Effector memory CD8-positive, alpha-beta T cell (primary cell): ENCODE results near the gene BMP8A.
"Not testable (repeated sequence)": the region's sequence is repeated elsewhere in the genome, so short reads cannot be mapped to it uniquely, and the experiment has no call there.

ENCODE experiments used
- ATAC-seq: fragments of 150-1000 bp; cut with Tn5 transposase; replicated peaks from 2 replicates; pipeline ENCODE4 v1.10.0; 2021; ENCODE audit warnings: mild to moderate bottlenecking, moderate library complexity
- DNase-seq, 3 experiments: peaks; one replicate each; pipeline ENCODE4 v3.0.0; 2021
- H3K27ac Mint-ChIP-seq, 2 donors: one replicate each; pipeline ENCODE4 v1.8.0; 2022; ENCODE audit warnings: mild to moderate bottlenecking in 2 of 2, mixed read lengths in 2 of 2, moderate library complexity in 2 of 2
- H3K27me3 Mint-ChIP-seq, 2 donors: one replicate each; pipeline ENCODE4 v1.8.0; 2022; ENCODE audit warnings: mixed read lengths in 2 of 2
- H3K36me3 Mint-ChIP-seq: one replicate; pipeline ENCODE4 v1.8.0; 2022; ENCODE audit warnings: mild to moderate bottlenecking, moderate library complexity, mixed read lengths; ENCODE audit not compliant: insufficient read depth
- H3K4me1 Mint-ChIP-seq, 2 donors: one replicate each; pipeline ENCODE4 v1.8.0; 2022; ENCODE audit warnings: low read depth in 2 of 2, mixed read lengths in 2 of 2
- H3K4me3 Mint-ChIP-seq, 2 donors: one replicate each; pipeline ENCODE4 v1.8.0; 2022; ENCODE audit warnings: mild to moderate bottlenecking in 2 of 2, mixed read lengths in 2 of 2, moderate library complexity in 2 of 2
- H3K9me3 Mint-ChIP-seq, 2 donors: one replicate each; pipeline ENCODE4 v1.8.0; 2022; ENCODE audit warnings: mixed read lengths in 2 of 2

BMP8A gene

GRCh38 chr1:39504436-39504835, 13.0 kb downstream of the BMP8A start:
- DNase-seq, H3K4me3 Mint-ChIP-seq, H3K36me3 Mint-ChIP-seq, ATAC-seq, H3K9me3 Mint-ChIP-seq, H3K4me1 Mint-ChIP-seq, H3K27ac Mint-ChIP-seq: not testable (repeated sequence)
- peaks cover 2 to 16% of the 10 kb centered on the region in 2 donors for H3K27me3 Mint-ChIP-seq

GRCh38 chr1:39505289-39505688, 13.9 kb downstream of the BMP8A start:
- H3K27me3 Mint-ChIP-seq: peaks cover 4 to 21% of the 10 kb centered on the region in 2 donors
- H3K4me1 Mint-ChIP-seq: peaks cover 8 to 11% of the 10 kb centered on the region in 2 donors
- no peak overlapping the region for H3K27ac Mint-ChIP-seq
- H3K9me3 Mint-ChIP-seq: no peaks in the 10 kb centered on the region
- no peak for ATAC-seq
- no peaks in the 10 kb centered on the region for H3K36me3 Mint-ChIP-seq
- no peak for DNase-seq
- no peak overlapping the region for H3K4me3 Mint-ChIP-seq

GRCh38 chr1:39507230-39507928, 15.9 kb downstream of the BMP8A start:
- peaks cover 8 to 14% of the 10 kb centered on the region in 2 donors for H3K4me1 Mint-ChIP-seq
- H3K27me3 Mint-ChIP-seq: peaks cover 4 to 21% of the 10 kb centered on the region in 2 donors
- no peak overlapping the region for H3K4me3 Mint-ChIP-seq
- H3K27ac Mint-ChIP-seq: no peak overlapping the region
- ATAC-seq (no peak), DNase-seq (no peak)
- H3K9me3 Mint-ChIP-seq: no peaks in the 10 kb centered on the region
- no peaks in the 10 kb centered on the region for H3K36me3 Mint-ChIP-seq

GRCh38 chr1:39508266-39508665, 16.8 kb downstream of the BMP8A start:
- Mint-ChIP-seq H3K27ac (no peak overlapping the region), H3K4me1 (peaks cover 8 to 14% of the 10 kb centered on the region in 2 donors), H3K9me3 (no peaks in the 10 kb centered on the region), H3K27me3 (peaks cover 4 to 21% of the 10 kb centered on the region in 2 donors), H3K4me3 (no peak overlapping the region), H3K36me3 (no peaks in the 10 kb centered on the region)
- no peak for ATAC-seq
- no peak for DNase-seq

- Mint-ChIP-seq H3K27ac (peak overlapping the region in 1 of 2 donors; percentile 88), H3K27me3 (peaks cover 4 to 21% of the 10 kb centered on the region in 2 donors), H3K4me1 (peaks cover 8 to 14% of the 10 kb centered on the region in 2 donors), H3K36me3 (no peaks in the 10 kb centered on the region), H3K9me3 (no peaks in the 10 kb centered on the region), H3K4me3 (peak overlapping the region; percentile 69 to 75)
- no peak for DNase-seq
- peak; percentile 26 for ATAC-seq
Measured at GRCh38 chr1:39508857-39509305, 17.4 kb downstream of the BMP8A start.

- Mint-ChIP-seq H3K9me3 (no peaks in the 10 kb centered on the region), H3K4me1 (peaks cover 8 to 14% of the 10 kb centered on the region in 2 donors), H3K36me3 (no peaks in the 10 kb centered on the region), H3K4me3 (peak overlapping the region; percentile 69 to 75), H3K27me3 (peaks cover 4 to 21% of the 10 kb centered on the region in 2 donors), H3K27ac (peak overlapping the region in 1 of 2 donors; percentile 88)
- DNase-seq (no peak), ATAC-seq (peak; percentile 14)
Measured at GRCh38 chr1:39509360-39510009, 18.0 kb downstream of the BMP8A start.

- H3K4me3 Mint-ChIP-seq: peak overlapping the region in 1 of 2 donors; percentile 33
- not testable (repeated sequence) for H3K9me3 Mint-ChIP-seq, H3K27ac Mint-ChIP-seq, ATAC-seq, DNase-seq, H3K36me3 Mint-ChIP-seq
- peaks cover 8 to 16% of the 10 kb centered on the region in 2 donors for H3K4me1 Mint-ChIP-seq
- peaks cover 4 to 21% of the 10 kb centered on the region in 2 donors for H3K27me3 Mint-ChIP-seq
Measured at GRCh38 chr1:39510570-39511186, 19.2 kb downstream of the BMP8A start.

GRCh38 chr1:39511477-39511876, 20.0 kb downstream of the BMP8A start:
- peaks cover 8 to 16% of the 10 kb centered on the region in 2 donors for H3K4me1 Mint-ChIP-seq
- DNase-seq: not testable (repeated sequence)

GRCh38 chr1:39512234-39512847, 20.9 kb downstream of the BMP8A start:
- DNase-seq, H3K9me3 Mint-ChIP-seq, H3K36me3 Mint-ChIP-seq, H3K4me3 Mint-ChIP-seq, ATAC-seq, H3K27ac Mint-ChIP-seq: not testable (repeated sequence)
- H3K27me3 Mint-ChIP-seq: peaks cover 4 to 21% of the 10 kb centered on the region in 2 donors
- H3K4me1 Mint-ChIP-seq: peaks cover 8 to 16% of the 10 kb centered on the region in 2 donors

More at GRCh38 chr1:39511477-39511876, 20.0 kb downstream of the BMP8A start:
- H3K36me3 Mint-ChIP-seq, H3K9me3 Mint-ChIP-seq, H3K27ac Mint-ChIP-seq, H3K4me3 Mint-ChIP-seq, ATAC-seq: not testable (repeated sequence)
- peaks cover 4 to 21% of the 10 kb centered on the region in 2 donors for H3K27me3 Mint-ChIP-seq

GRCh38 chr1:39514710-39515124, 23.3 kb downstream of the BMP8A start:
- H3K27ac Mint-ChIP-seq, DNase-seq, H3K4me3 Mint-ChIP-seq, H3K27me3 Mint-ChIP-seq, H3K36me3 Mint-ChIP-seq, H3K9me3 Mint-ChIP-seq, H3K4me1 Mint-ChIP-seq: not testable (repeated sequence)
- ATAC-seq: peak; percentile 31

GRCh38 chr1:39515131-39516086, 24.0 kb downstream of the BMP8A start:
- not testable (repeated sequence) for H3K36me3 Mint-ChIP-seq, H3K27me3 Mint-ChIP-seq, H3K4me1 Mint-ChIP-seq, H3K9me3 Mint-ChIP-seq, H3K27ac Mint-ChIP-seq
- peak overlapping the region; percentile 38 to 48 for H3K4me3 Mint-ChIP-seq
- ATAC-seq (peak; percentile 70), DNase-seq (peak in 2 of 3 experiments; percentile 23 to 29)

GRCh38 chr1:39516841-39517240, 25.4 kb downstream of the BMP8A start:
- not testable (repeated sequence) for H3K9me3 Mint-ChIP-seq, DNase-seq, ATAC-seq, H3K4me3 Mint-ChIP-seq, H3K27ac Mint-ChIP-seq, H3K27me3 Mint-ChIP-seq, H3K36me3 Mint-ChIP-seq, H3K4me1 Mint-ChIP-seq
